Upper lobe of right lung (tissue), 1 donor: ENCODE measurements around the gene MYORG. TPM values are rescaled to one million over a fixed set of nuclear protein-coding genes. Genes with fewer than 3 reads are reported as not detected.
"Not testable (repeated sequence)": the region's sequence is repeated elsewhere in the genome, so short reads cannot be mapped to it uniquely, and the experiment has no call there.

Experiments
- ATAC-seq: fragments of 200-7000 bp; cut with Tn5 transposase; one replicate; pipeline ENCODE4 v1.9.1; 2020; ENCODE audit warnings: mild to moderate bottlenecking, moderate library complexity
- DNase-seq: peaks from one replicate; pipeline ENCODE4 v3.0.0-alpha.2; 2020
- H3K27ac ChIP-seq: fragments of 200-600 bp; one replicate; pipeline ENCODE4 v1.8.0; 2022
- H3K27me3 ChIP-seq: fragments of 200-600 bp; one replicate; pipeline ENCODE4 v1.8.0; 2022; ENCODE audit warnings: mild to moderate bottlenecking
- H3K36me3 ChIP-seq: fragments of 200-600 bp; one replicate; pipeline ENCODE4 v1.8.0; 2022
- H3K4me1 ChIP-seq: fragments of 200-600 bp; one replicate; pipeline ENCODE4 v1.8.0; 2022
- H3K4me3 ChIP-seq: fragments of 200-600 bp; one replicate; pipeline ENCODE4 v1.8.0; 2022; ENCODE audit warnings: mild to moderate bottlenecking
- H3K9me3 ChIP-seq: fragments of 200-600 bp; one replicate; pipeline ENCODE4 v1.8.0; 2022
- intact Hi-C: fragments of 100-400 bp; cut with DNase I; formaldehyde crosslinking; loops from one replicate; pipeline ENCODE4 v1.11.0; 2022
- total RNA-seq: library from RNA; stranded (reverse); fragmentation: NEBNext Ultra II Directional; extraction: Animal tissue kit (Norgen Biotek cat#: 25700); gene quantifications from one replicate; pipeline ENCODE4 v1.2.1, GENCODE V29; 2021
- TF ChIP-seq, protein P1 (sequence below): fragments of 200-600 bp; IDR thresholded peaks from one replicate; pipeline ENCODE4 v1.8.0; 2022; ENCODE audit warnings: antibody characterized with exemption
- donor health status: DM: no; HTN: yes; CAD: no; lungs with severe emphysema.

MYORG gene
- total RNA-seq, 1 donor from 2014 or later, result 6.9 TPM

DNA sequence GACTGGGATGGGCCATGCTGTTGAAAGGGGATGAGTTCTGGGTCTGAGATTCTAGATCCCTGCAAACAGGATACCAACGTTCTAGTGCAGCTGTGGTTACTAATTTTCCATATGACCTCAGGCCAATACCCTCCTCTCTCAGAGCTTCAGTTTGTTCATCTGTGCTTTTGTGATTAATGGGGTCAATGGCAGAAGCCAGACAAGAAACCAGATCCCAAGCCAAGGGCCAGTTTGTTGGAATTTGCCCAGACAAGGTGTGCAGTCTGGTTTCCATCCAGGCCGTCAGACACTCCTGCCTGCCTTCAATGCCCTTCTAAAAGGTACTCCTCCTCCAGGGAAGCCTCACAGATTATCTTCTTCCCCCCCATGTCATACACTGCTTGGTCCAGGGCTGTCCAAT, 11.4 kb downstream of the MYORG start:
- TF ChIP-seq, protein P1, sequence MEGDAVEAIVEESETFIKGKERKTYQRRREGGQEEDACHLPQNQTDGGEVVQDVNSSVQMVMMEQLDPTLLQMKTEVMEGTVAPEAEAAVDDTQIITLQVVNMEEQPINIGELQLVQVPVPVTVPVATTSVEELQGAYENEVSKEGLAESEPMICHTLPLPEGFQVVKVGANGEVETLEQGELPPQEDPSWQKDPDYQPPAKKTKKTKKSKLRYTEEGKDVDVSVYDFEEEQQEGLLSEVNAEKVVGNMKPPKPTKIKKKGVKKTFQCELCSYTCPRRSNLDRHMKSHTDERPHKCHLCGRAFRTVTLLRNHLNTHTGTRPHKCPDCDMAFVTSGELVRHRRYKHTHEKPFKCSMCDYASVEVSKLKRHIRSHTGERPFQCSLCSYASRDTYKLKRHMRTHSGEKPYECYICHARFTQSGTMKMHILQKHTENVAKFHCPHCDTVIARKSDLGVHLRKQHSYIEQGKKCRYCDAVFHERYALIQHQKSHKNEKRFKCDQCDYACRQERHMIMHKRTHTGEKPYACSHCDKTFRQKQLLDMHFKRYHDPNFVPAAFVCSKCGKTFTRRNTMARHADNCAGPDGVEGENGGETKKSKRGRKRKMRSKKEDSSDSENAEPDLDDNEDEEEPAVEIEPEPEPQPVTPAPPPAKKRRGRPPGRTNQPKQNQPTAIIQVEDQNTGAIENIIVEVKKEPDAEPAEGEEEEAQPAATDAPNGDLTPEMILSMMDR, result no peak

DNA sequence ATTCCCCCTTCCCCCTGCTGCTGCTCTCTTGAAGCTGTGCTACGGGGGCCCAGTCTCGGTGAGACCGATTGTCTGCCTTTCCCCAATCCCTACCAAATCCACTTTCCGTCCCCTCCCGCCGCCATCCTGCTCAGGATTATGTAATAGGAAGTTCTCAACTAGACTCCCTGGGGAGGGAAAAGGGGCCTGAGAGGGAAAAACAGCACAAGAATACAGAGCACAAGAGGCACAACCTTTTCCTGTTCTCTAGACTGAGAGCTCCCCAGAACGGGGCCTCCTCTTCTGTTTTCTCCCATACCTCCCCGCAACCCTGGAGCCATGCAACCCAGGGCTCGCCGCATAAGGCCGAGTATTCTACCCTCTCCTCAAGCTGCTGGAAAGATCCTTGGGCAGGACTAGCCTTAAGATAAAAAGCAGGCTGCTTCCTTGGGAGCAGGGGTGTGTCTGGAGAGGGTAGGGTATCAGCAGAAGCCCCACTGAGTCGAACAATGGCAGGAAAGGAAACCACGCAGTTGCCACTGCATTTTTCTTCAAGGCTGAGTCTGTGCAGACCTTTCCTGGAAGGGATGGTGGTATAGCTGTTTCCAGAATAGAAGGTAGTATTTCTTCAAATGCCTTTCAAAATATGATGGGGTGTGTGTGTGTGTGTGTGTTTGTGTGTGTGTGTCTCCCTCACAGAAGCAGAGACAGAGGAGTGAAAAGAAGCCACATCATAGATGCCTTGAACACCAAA, 12.9 kb downstream of the MYORG start:
- ATAC-seq (peak; percentile 49), DNase-seq (peak; percentile 38)
- intact Hi-C loops, result no loop called here
- no peaks in the 10 kb centered on the region for H3K36me3 ChIP-seq
- TF ChIP-seq, protein P1, result no peak
- no peaks in the 10 kb centered on the region for H3K27me3 ChIP-seq
- H3K4me3 ChIP-seq, result no peak overlapping the region
- peak overlapping the region; percentile 58 for H3K27ac ChIP-seq
- no peaks in the 10 kb centered on the region for H3K9me3 ChIP-seq
- no peaks in the 10 kb centered on the region for H3K4me1 ChIP-seq

More for the DNA sequence above, 11.4 kb downstream of the MYORG start:
- no peak for ATAC-seq
- Histone ChIP-seq H3K9me3 (no peaks in the 10 kb centered on the region), H3K27ac (no peak overlapping the region), H3K4me1 (no peaks in the 10 kb centered on the region), H3K4me3 (no peak overlapping the region), H3K36me3 (no peaks in the 10 kb centered on the region), H3K27me3 (no peaks in the 10 kb centered on the region)
- no peak for DNase-seq
- intact Hi-C loops, result no loop called here

DNA sequence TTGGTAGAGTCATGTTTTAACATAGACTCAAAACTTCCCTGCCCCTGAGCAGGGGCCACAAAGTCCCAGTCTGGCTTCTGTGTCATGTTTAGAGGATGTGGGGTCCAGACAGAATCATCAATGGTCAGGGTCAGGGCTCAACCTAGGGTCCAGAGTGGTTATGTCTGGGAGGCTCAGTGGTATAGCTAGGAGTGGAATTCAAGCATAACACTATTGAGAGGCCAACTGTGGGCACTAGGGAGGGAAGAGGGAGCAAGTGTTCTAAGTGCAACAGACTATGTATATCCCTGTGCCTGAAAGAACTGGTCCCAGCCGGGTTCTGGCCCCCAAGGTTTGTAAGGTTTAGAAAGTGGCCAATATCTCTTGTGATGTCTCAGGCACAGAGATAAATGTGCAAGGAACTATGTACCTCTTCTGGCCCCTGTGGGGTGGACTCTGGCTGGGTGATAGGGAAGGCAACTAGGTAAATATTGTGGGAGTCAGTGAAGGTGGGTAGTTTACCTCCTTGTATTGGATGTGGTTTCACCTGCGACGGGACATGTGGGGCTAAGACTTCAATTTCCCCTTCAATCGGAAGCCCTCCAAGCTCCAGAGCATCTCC, 14.0 kb downstream of the MYORG start:
- Histone ChIP-seq H3K27me3 (no peaks in the 10 kb centered on the region), H3K27ac (no peak overlapping the region), H3K4me3 (no peak overlapping the region), H3K9me3 (no peaks in the 10 kb centered on the region), H3K36me3 (no peaks in the 10 kb centered on the region), H3K4me1 (no peaks in the 10 kb centered on the region)
- TF ChIP-seq, protein P1, result no peak
- intact Hi-C loops, result no loop called here
- DNase-seq, result no peak
- ATAC-seq, result no peak

DNA sequence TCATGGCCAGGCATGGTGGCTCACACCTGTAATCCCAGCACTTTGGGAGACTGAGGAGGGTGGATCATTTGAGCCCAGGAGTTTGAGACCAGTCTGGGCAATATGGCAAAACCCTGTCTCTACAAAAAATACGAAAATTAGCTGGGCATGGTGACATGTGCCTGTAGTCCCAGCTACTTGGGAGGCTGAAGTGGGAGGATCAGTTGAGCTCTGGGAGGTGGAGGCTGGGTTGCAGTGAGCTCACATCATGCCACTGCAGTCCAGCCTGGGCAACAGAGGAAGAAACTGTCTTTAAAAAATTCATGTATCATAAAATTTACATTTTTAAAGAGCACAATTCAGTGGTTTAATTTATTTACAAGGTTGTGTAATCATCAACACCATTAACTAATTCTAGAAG, 23.7 kb downstream of the MYORG start:
- H3K4me3 ChIP-seq, H3K4me1 ChIP-seq, DNase-seq, H3K27ac ChIP-seq, H3K36me3 ChIP-seq, ATAC-seq, intact Hi-C loops, H3K9me3 ChIP-seq, H3K27me3 ChIP-seq: not testable (repeated sequence)

DNA sequence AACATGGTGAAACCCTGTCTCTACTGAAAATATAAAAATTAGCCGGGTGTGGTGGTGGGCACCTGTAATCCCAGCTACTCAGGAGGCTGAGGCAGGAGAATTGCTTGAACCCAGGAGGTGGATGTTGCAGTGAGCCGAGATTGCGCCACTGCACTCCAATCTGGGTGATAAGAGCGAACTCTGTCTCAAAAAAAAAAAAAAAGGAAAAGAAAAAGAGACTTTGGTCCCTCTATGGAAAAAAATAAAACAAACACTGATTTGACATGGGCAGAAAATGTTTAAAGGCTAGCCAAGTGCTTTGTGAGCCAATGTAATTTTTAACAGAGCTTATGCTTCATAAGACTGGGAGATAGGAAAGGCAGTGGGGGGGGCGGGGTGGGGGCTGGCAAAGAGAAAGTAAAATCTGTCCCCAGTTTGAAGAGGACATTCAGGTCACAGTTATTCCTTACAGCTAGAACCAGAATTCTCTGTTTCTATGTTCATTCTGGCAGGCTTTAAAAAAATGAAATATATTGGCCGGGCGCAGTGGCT, 24.5 kb downstream of the MYORG start:
- ATAC-seq, H3K27me3 ChIP-seq, H3K4me3 ChIP-seq, H3K4me1 ChIP-seq, H3K9me3 ChIP-seq, H3K36me3 ChIP-seq, H3K27ac ChIP-seq, DNase-seq, intact Hi-C loops: not testable (repeated sequence)

DNA sequence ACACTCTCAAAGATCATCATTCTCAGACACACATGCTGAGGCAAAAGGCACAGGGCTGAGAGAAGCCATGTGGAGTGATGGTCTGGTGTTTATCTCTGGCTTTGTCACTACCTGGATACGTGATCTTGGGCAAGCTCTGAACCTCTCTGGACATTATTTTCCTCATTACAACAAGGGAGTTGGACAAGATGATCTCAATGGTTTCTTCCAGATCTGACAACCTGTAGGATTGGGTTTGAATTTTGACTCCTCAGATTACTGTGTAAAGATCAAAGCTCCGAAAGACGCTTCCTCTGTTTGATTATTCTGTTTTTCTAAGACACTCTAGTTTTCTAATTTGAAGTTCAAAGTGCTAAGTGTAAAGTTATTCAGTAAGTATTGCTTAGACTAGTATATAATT, 27.4 kb downstream of the MYORG start:
- DNase-seq, result no peak
- Histone ChIP-seq H3K36me3 (no peaks in the 10 kb centered on the region), H3K27me3 (no peaks in the 10 kb centered on the region), H3K4me3 (no peak overlapping the region), H3K9me3 (no peaks in the 10 kb centered on the region), H3K4me1 (no peaks in the 10 kb centered on the region), H3K27ac (no peak overlapping the region)
- no peak for ATAC-seq
- TF ChIP-seq, protein P1, result no peak
- intact Hi-C loops, result no loop called here
